ENCODE data around the gene VEGFD. TPM values are rescaled to one million over a fixed set of nuclear protein-coding genes. Genes with fewer than 3 reads are reported as not detected.

Gene VEGFD
- total and polyA plus RNA-seq, 10 donors: 0.52 to 4.4 (median 1.0) TPM

DNA sequence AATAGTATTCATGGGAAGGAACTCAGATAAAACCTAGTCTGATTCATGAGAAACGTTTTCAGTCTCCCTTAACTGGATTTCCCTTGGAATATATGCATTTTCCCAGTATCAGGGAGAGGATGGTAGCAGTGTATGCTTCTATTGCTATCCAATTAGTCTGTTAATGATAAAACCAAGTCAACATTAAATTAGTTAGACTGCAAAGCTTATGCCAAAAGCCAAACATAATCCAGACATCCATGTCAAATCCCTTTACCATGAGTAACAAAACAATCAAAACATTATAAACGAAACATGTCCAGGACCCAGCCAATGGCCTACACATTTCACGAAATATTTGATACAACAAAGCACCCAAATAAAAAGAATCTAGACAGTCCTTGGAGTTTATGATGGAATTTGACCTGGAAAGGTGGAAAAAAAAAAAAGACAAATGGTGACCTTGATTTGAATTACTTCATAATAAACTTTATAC lies 34.5 kb upstream of the VEGFD start:
- intact Hi-C loops (cut with DNase I; ENCODE audit: low total_unique reads): no loop called here
- no peak for TF ChIP-seq POLR2AphosphoS5 (IDR thresholded peaks at IDR 0.05)
- no peak for TF ChIP-seq POLR2A (IDR thresholded peaks at IDR 0.05)
- TF ChIP-seq, protein P1, sequence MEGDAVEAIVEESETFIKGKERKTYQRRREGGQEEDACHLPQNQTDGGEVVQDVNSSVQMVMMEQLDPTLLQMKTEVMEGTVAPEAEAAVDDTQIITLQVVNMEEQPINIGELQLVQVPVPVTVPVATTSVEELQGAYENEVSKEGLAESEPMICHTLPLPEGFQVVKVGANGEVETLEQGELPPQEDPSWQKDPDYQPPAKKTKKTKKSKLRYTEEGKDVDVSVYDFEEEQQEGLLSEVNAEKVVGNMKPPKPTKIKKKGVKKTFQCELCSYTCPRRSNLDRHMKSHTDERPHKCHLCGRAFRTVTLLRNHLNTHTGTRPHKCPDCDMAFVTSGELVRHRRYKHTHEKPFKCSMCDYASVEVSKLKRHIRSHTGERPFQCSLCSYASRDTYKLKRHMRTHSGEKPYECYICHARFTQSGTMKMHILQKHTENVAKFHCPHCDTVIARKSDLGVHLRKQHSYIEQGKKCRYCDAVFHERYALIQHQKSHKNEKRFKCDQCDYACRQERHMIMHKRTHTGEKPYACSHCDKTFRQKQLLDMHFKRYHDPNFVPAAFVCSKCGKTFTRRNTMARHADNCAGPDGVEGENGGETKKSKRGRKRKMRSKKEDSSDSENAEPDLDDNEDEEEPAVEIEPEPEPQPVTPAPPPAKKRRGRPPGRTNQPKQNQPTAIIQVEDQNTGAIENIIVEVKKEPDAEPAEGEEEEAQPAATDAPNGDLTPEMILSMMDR (IDR thresholded peaks at IDR 0.05 in 8 of 11, conservative IDR thresholded peaks at IDR 0.05 in 3 of 11): no peak
- H3K9me3 ChIP-seq: peaks cover 0 to 15% (median 3%) of the 10 kb centered on the region in 8 donors
- no peaks in the 10 kb centered on the region for H3K4me1 ChIP-seq
- H3K27me3 ChIP-seq (replicated peaks in 1 of 7): peaks cover 0 to 7% (median 0%) of the 10 kb centered on the region in 7 donors
- no peak for DNase-seq
- H3K27ac ChIP-seq: no peak overlapping the region
- no peak overlapping the region for H3K4me3 ChIP-seq
- WGBS, 5 donors: 52 to 82% (median 75%) methylated on average over 3 of the region's 3 CpGs
- no peaks in the 10 kb centered on the region for H3K36me3 ChIP-seq

DNA sequence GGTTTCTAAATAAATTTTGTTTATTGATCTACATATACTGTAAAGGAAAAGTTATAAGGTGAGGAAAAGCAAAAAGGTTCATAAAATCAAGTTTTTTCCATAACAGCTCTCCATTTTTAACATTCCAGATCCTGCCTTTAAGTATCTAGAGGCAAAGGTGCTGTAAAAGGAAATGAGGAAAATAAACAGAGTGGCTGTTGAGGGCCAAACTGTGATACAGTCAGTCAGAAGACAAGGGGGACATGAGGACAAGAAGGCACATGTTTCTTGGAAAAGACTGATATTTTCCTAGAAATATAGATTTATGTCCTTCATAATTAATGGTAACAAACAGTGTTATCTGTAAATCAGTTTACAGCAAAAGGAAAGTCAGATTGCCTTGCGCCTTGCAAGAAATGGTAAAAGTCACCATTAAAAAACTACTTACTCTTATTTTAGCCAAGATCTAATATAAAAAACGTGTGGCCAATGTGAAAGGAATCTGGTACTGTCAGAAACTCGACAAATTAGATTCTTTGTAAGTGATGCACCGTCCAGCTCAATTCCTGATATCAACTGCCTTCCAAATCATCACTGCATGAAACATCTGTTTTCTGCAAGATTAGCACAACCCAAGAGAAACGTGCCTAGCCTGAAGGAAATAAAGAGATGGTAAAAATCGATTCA lies 34.0 kb upstream of the VEGFD start:
- Histone ChIP-seq H3K36me3 (no peaks in the 10 kb centered on the region), H3K4me1 (no peaks in the 10 kb centered on the region), H3K27me3 (replicated peaks in 1 of 7) (peaks cover 0 to 7% (median 0%) of the 10 kb centered on the region in 7 donors), H3K27ac (no peak overlapping the region), H3K4me3 (no peak overlapping the region), H3K9me3 (peaks cover 0 to 15% (median 3%) of the 10 kb centered on the region in 8 donors)
- DNase-seq: no peak
- WGBS, 5 donors: 60 to 84% (median 77%) methylated on average over 6 of the region's 6 CpGs
- TF ChIP-seq POLR2AphosphoS5 (IDR thresholded peaks at IDR 0.05) (no peak), POLR2A (IDR thresholded peaks at IDR 0.05) (no peak)
- TF ChIP-seq, protein P1 (IDR thresholded peaks at IDR 0.05 in 8 of 11, conservative IDR thresholded peaks at IDR 0.05 in 3 of 11): no peak
- intact Hi-C loops (cut with DNase I; ENCODE audit: low total_unique reads): no loop called here

DNA sequence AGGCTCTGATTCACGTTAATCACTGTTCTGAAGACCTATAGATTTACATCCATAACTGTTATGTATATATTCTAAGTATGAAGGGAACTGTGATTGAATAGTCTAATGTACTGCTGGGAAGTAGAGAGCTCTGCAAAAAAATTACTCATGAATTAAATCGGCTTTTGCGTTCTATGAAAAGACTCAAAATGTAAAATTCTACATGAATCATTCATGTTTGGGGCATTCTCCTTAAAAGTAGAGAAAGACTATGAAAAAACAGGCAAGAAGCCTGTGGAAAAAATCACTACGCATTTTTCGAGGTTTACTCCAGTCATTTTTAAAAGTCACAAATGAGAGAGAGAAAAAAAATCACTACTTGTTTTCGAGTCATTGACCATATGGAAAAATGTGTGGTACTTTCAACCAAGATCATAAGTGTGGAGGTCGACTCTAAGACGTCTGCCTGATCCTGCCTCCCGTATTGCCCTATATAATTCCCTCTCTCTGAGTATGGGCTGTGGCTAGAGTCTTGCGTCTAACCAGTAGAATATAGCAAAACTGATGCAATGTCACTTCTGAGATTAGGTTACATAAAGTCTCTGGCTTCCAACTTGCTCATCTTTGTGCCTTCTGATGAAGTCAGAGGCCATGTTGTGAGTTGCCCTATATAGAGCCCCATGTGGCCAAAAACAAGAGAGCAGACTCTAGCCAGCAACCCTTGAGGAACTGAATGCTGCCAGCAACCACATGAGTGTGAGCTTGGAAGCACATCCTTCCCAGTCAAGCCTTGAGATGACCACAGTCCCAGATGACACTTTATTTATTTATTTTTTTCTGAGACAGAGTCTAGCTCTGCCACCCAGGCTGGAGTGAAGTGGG lies 32.1 kb upstream of the VEGFD start:
- Histone ChIP-seq H3K9me3 (peaks cover 0 to 13% (median 3%) of the 10 kb centered on the region in 8 donors), H3K27me3 (replicated peaks in 1 of 7) (peaks cover 0 to 7% (median 0%) of the 10 kb centered on the region in 7 donors), H3K36me3 (no peaks in the 10 kb centered on the region), H3K27ac (no peak overlapping the region), H3K4me1 (no peaks in the 10 kb centered on the region), H3K4me3 (no peak overlapping the region)
- intact Hi-C loops (cut with DNase I; ENCODE audit: low total_unique reads): no loop called here
- TF ChIP-seq, protein P1 (IDR thresholded peaks at IDR 0.05 in 8 of 11, conservative IDR thresholded peaks at IDR 0.05 in 3 of 11): no peak
- TF ChIP-seq POLR2A (IDR thresholded peaks at IDR 0.05) (no peak), POLR2AphosphoS5 (IDR thresholded peaks at IDR 0.05) (no peak)
- 74 to 83% (median 81%) methylated on average over 10 of the region's 10 CpGs for WGBS, 5 donors
- DNase-seq: no peak

DNA sequence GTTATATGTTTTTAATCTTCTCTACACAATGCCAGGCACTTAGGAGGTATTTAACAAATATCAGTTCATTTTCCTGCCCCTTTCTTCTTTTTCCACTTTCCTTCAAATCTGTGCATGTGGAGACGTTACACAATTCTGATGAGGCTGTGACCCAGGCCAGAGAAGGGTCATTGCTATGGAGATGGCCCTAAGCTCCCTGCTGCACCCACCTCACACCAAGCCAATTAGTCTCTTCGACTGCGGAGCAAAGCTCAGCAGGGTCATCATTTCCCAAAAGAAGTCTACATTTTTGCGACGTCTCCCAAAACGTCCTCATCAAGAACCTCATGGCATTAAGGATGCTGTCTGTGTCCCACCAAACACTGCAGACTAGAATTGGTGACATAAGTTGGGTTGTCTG lies 28.9 kb upstream of the VEGFD start:
- Histone ChIP-seq H3K9me3 (peaks cover 0 to 13% (median 3%) of the 10 kb centered on the region in 8 donors), H3K27me3 (replicated peaks in 1 of 7) (peaks cover 0 to 7% (median 0%) of the 10 kb centered on the region in 7 donors), H3K36me3 (no peaks in the 10 kb centered on the region), H3K4me1 (no peaks in the 10 kb centered on the region), H3K4me3 (no peak overlapping the region), H3K27ac (no peak overlapping the region)
- intact Hi-C loops (cut with DNase I; ENCODE audit: low total_unique reads): no loop called here
- 72 to 82% (median 78%) methylated on average over 6 of the region's 6 CpGs for WGBS, 5 donors
- no peak for TF ChIP-seq POLR2A (IDR thresholded peaks at IDR 0.05)
- DNase-seq: no peak

Data from spleen (tissue), 11 donors.